Activated CD4-positive, alpha-beta memory T cell treated with anti-CD3 and anti-CD28 coated beads, Interleukin-2, amount 10 ng/mL, durations not matched to agents 7 days and 5 days (primary cell): Measurements from ENCODE around the gene TRERF1. TPM values are rescaled to one million over a fixed set of nuclear protein-coding genes. Genes with fewer than 3 reads are reported as not detected.
"Not testable (repeated sequence)": the region's sequence is repeated elsewhere in the genome, so short reads cannot be mapped to it uniquely, and the experiment has no call there.

Source experiments
- CTCF ChIA-PET: fragments of 350-600 bp; sonication (Branson Sonifier 250); formaldehyde crosslinking; loops from one replicate; lab custom pipeline; 2021; ENCODE audit warnings: antibody characterized with exemption, inconsistent platforms; lab: Charles Lee
- POLR2A ChIA-PET: fragments of 350-600 bp; sonication (Branson Sonifier 250); formaldehyde crosslinking; loops from one replicate; lab custom pipeline; 2021; ENCODE audit warnings: antibody characterized with exemption; lab: Charles Lee
- DNase-seq: peaks from one replicate; pipeline ENCODE4 v3.0.0-alpha.2; 2020
- H3K27ac Mint-ChIP-seq: one replicate; pipeline ENCODE4 v1.8.0; 2021; ENCODE audit warnings: mild to moderate bottlenecking, mixed read lengths
- H3K27me3 Mint-ChIP-seq: one replicate; pipeline ENCODE4 v1.8.0; 2021; ENCODE audit warnings: mixed read lengths
- H3K36me3 Mint-ChIP-seq: one replicate; pipeline ENCODE4 v1.8.0; 2021; ENCODE audit warnings: low read depth, mixed read lengths
- H3K4me1 Mint-ChIP-seq: one replicate; pipeline ENCODE4 v1.8.0; 2021; ENCODE audit warnings: mixed read lengths
- H3K4me3 Mint-ChIP-seq: one replicate; pipeline ENCODE4 v1.8.0; 2021; ENCODE audit warnings: mild to moderate bottlenecking, mixed read lengths
- H3K9me3 Mint-ChIP-seq: one replicate; pipeline ENCODE4 v1.8.0; 2021; ENCODE audit warnings: mixed read lengths
- total RNA-seq, 2 experiments: library from RNA; stranded (reverse); gene quantifications; one replicate each; pipeline ENCODE4 v1.2.3, GENCODE V29; 2021

TRERF1 gene
- total RNA-seq, 2 experiments from 2014 or later, result 17.4 to 18.2 TPM

GRCh38 chr6:42339991-42340401 is 111.7 kb downstream of the TRERF1 start:
- Mint-ChIP-seq H3K9me3 (no peaks in the 10 kb centered on the region), H3K27ac (peak overlapping the region; percentile 77), H3K27me3 (no peaks in the 10 kb centered on the region), H3K4me3 (no peak overlapping the region), H3K4me1 (peaks cover 82% of the 10 kb centered on the region), H3K36me3 (peaks cover 43% of the 10 kb centered on the region)
- ChIA-PET POLR2A (interaction anchor here (0.8 to 3.3 kb wide), 12 partner anchors 8 to 111 kb away, joined by 3 to 17 read pairs (median 6); partner anchors contain the start of gene TRERF1), CTCF (interaction anchor here (1.2 to 5.0 kb wide), 5 partner anchors 38 to 208 kb away, joined by 3 to 26 read pairs (median 5); no protein-coding TSS in a partner anchor)
- DNase-seq, result peak; percentile 43

GRCh38 chr6:42338744-42339222 is 112.9 kb downstream of the TRERF1 start:
- Mint-ChIP-seq H3K4me1 (peaks cover 71% of the 10 kb centered on the region), H3K4me3 (no peak overlapping the region), H3K9me3 (no peaks in the 10 kb centered on the region), H3K27ac (peak overlapping the region; percentile 21), H3K27me3 (no peaks in the 10 kb centered on the region), H3K36me3 (peaks cover 34% of the 10 kb centered on the region)
- ChIA-PET POLR2A (interaction anchor here (1.8 to 3.3 kb wide), 5 partner anchors 10 to 113 kb away, joined by 5 to 17 read pairs (median 9); partner anchors contain the start of gene TRERF1), CTCF (interaction anchor here (1.6 to 5.0 kb wide), 2 partner anchors 68 to 209 kb away, joined by 3 to 26 read pairs; no protein-coding TSS in a partner anchor)
- no peak for DNase-seq

- ChIA-PET CTCF (interaction anchor here (5.0 kb wide), 1 partner anchor 209 kb away, joined by 26 read pairs; no protein-coding TSS in a partner anchor), POLR2A (interaction anchor here (1.3 to 3.3 kb wide), 2 partner anchors 29 to 66 kb away, joined by 3 to 17 read pairs; no protein-coding TSS in a partner anchor)
- Mint-ChIP-seq H3K27ac (peak overlapping the region; percentile 55), H3K9me3 (no peaks in the 10 kb centered on the region), H3K4me1 (peaks cover 65% of the 10 kb centered on the region), H3K27me3 (no peaks in the 10 kb centered on the region), H3K36me3 (peaks cover 28% of the 10 kb centered on the region), H3K4me3 (no peak overlapping the region)
- DNase-seq, result no peak
Measured at GRCh38 chr6:42337985-42338743, 113.6 kb downstream of the TRERF1 start.

GRCh38 chr6:42336431-42336830 is 115.3 kb downstream of the TRERF1 start:
- Mint-ChIP-seq H3K4me3 (no peak overlapping the region), H3K27me3 (no peaks in the 10 kb centered on the region), H3K9me3 (no peaks in the 10 kb centered on the region), H3K4me1 (peaks cover 53% of the 10 kb centered on the region), H3K27ac (no peak overlapping the region), H3K36me3 (peaks cover 20% of the 10 kb centered on the region)
- POLR2A ChIA-PET, result interaction anchor here (0.9 kb wide), 1 partner anchor 31 kb away, joined by 3 read pairs; no protein-coding TSS in a partner anchor
- DNase-seq, result no peak
- CTCF ChIA-PET, result interaction anchor here (0.5 to 5.0 kb wide), 4 partner anchors 115 to 211 kb away, joined by 3 to 26 read pairs (median 4); no protein-coding TSS in a partner anchor

GRCh38 chr6:42335896-42336295 is 115.8 kb downstream of the TRERF1 start:
- Mint-ChIP-seq H3K27ac (no peak overlapping the region), H3K27me3 (no peaks in the 10 kb centered on the region), H3K36me3 (peaks cover 20% of the 10 kb centered on the region), H3K4me1 (peaks cover 51% of the 10 kb centered on the region), H3K9me3 (no peaks in the 10 kb centered on the region), H3K4me3 (no peak overlapping the region)
- ChIA-PET POLR2A (no interaction called here), CTCF (interaction anchor here (0.6 to 3.5 kb wide), 3 partner anchors 115 to 212 kb away, joined by 3 to 16 read pairs (median 4); no protein-coding TSS in a partner anchor)
- DNase-seq, result no peak

- no peak overlapping the region for H3K27ac Mint-ChIP-seq
- peaks cover 41% of the 10 kb centered on the region for H3K4me1 Mint-ChIP-seq
- ChIA-PET POLR2A (no interaction called here), CTCF (interaction anchor here (3.5 kb wide), 1 partner anchor 213 kb away, joined by 16 read pairs; no protein-coding TSS in a partner anchor)
- H3K27me3 Mint-ChIP-seq, result no peaks in the 10 kb centered on the region
- H3K36me3 Mint-ChIP-seq, result peaks cover 17% of the 10 kb centered on the region
- no peaks in the 10 kb centered on the region for H3K9me3 Mint-ChIP-seq
- DNase-seq, result no peak
- H3K4me3 Mint-ChIP-seq, result no peak overlapping the region
Measured at GRCh38 chr6:42334870-42335269, 116.9 kb downstream of the TRERF1 start.

GRCh38 chr6:42333612-42334011 is 118.1 kb downstream of the TRERF1 start:
- H3K4me1 Mint-ChIP-seq, result peaks cover 29% of the 10 kb centered on the region
- no peak for DNase-seq
- H3K36me3 Mint-ChIP-seq, result peaks cover 13% of the 10 kb centered on the region
- H3K4me3 Mint-ChIP-seq, result no peak overlapping the region
- ChIA-PET POLR2A (interaction anchor here (1.4 kb wide), 1 partner anchor 119 kb away, joined by 4 read pairs; no protein-coding TSS in a partner anchor), CTCF (interaction anchor here (1.0 to 3.5 kb wide), 2 partner anchors 27 to 214 kb away, joined by 3 to 16 read pairs; no protein-coding TSS in a partner anchor)
- no peaks in the 10 kb centered on the region for H3K9me3 Mint-ChIP-seq
- no peak overlapping the region for H3K27ac Mint-ChIP-seq
- H3K27me3 Mint-ChIP-seq, result no peaks in the 10 kb centered on the region

- POLR2A ChIA-PET, result interaction anchor here (1.4 to 1.5 kb wide), 2 partner anchors 17 to 120 kb away, joined by 3 to 4 read pairs; no protein-coding TSS in a partner anchor
- Mint-ChIP-seq H3K36me3 (peaks cover 10% of the 10 kb centered on the region), H3K27me3 (no peaks in the 10 kb centered on the region), H3K4me1 (peaks cover 22% of the 10 kb centered on the region), H3K27ac (no peak overlapping the region), H3K4me3 (no peak overlapping the region), H3K9me3 (no peaks in the 10 kb centered on the region)
- CTCF ChIA-PET, result interaction anchor here (3.5 kb wide), 1 partner anchor 215 kb away, joined by 16 read pairs; no protein-coding TSS in a partner anchor
- no peak for DNase-seq
Measured at GRCh38 chr6:42332916-42333315, 118.8 kb downstream of the TRERF1 start.

GRCh38 chr6:42331019-42331418 is 120.7 kb downstream of the TRERF1 start:
- no peak for DNase-seq
- H3K9me3 Mint-ChIP-seq, result no peaks in the 10 kb centered on the region
- no peaks in the 10 kb centered on the region for H3K27me3 Mint-ChIP-seq
- H3K27ac Mint-ChIP-seq, result no peak overlapping the region
- H3K36me3 Mint-ChIP-seq, result peaks cover 6% of the 10 kb centered on the region
- POLR2A ChIA-PET, result no interaction called here
- H3K4me1 Mint-ChIP-seq, result peaks cover 17% of the 10 kb centered on the region
- H3K4me3 Mint-ChIP-seq, result no peak overlapping the region
- CTCF ChIA-PET, result no interaction called here

GRCh38 chr6:42326248-42326647 is 125.5 kb downstream of the TRERF1 start:
- Mint-ChIP-seq H3K4me3 (no peak overlapping the region), H3K36me3 (peaks cover 16% of the 10 kb centered on the region), H3K4me1 (peaks cover 21% of the 10 kb centered on the region), H3K9me3 (no peaks in the 10 kb centered on the region), H3K27me3 (no peaks in the 10 kb centered on the region), H3K27ac (no peak overlapping the region)
- ChIA-PET POLR2A (no interaction called here), CTCF (interaction anchor here (1.5 to 1.6 kb wide), 3 partner anchors 206 to 221 kb away, joined by 4 to 5 read pairs (median 5); no protein-coding TSS in a partner anchor)
- DNase-seq, result no peak

- DNase-seq, H3K27ac Mint-ChIP-seq, H3K9me3 Mint-ChIP-seq, H3K27me3 Mint-ChIP-seq, POLR2A ChIA-PET, H3K4me3 Mint-ChIP-seq: not testable (repeated sequence)
- CTCF ChIA-PET, result interaction anchor here (1.5 to 1.6 kb wide), 2 partner anchors 207 to 223 kb away, joined by 4 to 5 read pairs; no protein-coding TSS in a partner anchor
- H3K36me3 Mint-ChIP-seq, result peaks cover 19% of the 10 kb centered on the region
- peaks cover 29% of the 10 kb centered on the region for H3K4me1 Mint-ChIP-seq
Measured at GRCh38 chr6:42324656-42325324, 126.9 kb downstream of the TRERF1 start.

GRCh38 chr6:42322676-42323075 is 129.1 kb downstream of the TRERF1 start:
- peaks cover 34% of the 10 kb centered on the region for H3K4me1 Mint-ChIP-seq
- H3K4me3 Mint-ChIP-seq, result no peak overlapping the region
- POLR2A ChIA-PET, result no interaction called here
- H3K27me3 Mint-ChIP-seq, result no peaks in the 10 kb centered on the region
- peaks cover 21% of the 10 kb centered on the region for H3K36me3 Mint-ChIP-seq
- CTCF ChIA-PET, result interaction anchor here (0.6 kb wide), 1 partner anchor 425 kb away, joined by 4 read pairs; no protein-coding TSS in a partner anchor
- no peaks in the 10 kb centered on the region for H3K9me3 Mint-ChIP-seq
- no peak for DNase-seq
- H3K27ac Mint-ChIP-seq, result no peak overlapping the region
